ENCODE measurements around the gene C1orf87.
A peak's percentile ranks its signal among the peaks of the same experiment; 100 is the strongest.

C1orf87 gene

DNA sequence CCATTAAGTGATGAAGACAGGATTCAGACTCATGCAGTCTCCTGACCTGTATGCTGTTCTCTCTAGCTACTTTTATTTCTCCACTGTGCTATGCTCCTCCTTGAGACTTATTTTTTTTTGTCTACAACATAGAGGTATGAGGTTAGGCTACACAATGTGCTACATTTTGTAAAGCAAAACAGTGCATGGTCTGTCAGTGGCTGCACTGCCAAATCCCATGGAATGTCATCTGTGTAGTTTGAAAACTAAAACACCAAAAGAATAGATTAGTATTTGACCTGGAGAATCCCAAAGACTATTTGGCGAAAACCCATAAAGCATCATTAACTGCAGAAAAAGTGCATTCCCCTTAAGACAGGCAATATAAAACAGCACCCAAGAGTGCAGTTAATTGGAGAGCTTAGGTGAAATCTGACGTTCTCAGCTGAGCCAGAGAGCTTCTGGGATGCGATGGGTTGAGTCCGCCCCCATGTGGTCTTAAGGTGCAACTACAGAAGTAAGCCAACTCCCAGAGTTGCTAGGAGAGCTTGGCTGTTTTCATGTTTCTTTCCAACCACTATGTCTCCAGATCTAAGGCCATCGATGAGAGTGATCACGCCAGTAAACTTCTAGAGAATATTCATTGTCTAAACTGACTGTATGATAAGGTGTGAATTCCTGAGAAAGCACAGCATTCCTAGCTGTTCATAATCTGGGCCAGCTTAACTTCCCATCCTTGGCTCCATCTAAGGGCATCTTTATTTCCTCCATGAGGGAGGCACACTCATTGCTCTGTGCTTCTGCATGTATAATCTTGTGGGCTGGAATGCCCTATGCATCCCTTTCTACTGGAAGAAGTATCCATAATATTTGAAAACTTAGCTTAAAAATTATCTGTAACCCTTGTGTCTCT lies 126.3 kb downstream of the C1orf87 start:
- no peak for TF ChIP-seq ZFX (IDR thresholded peaks at IDR 0.05)
- TF ChIP-seq, protein P1, sequence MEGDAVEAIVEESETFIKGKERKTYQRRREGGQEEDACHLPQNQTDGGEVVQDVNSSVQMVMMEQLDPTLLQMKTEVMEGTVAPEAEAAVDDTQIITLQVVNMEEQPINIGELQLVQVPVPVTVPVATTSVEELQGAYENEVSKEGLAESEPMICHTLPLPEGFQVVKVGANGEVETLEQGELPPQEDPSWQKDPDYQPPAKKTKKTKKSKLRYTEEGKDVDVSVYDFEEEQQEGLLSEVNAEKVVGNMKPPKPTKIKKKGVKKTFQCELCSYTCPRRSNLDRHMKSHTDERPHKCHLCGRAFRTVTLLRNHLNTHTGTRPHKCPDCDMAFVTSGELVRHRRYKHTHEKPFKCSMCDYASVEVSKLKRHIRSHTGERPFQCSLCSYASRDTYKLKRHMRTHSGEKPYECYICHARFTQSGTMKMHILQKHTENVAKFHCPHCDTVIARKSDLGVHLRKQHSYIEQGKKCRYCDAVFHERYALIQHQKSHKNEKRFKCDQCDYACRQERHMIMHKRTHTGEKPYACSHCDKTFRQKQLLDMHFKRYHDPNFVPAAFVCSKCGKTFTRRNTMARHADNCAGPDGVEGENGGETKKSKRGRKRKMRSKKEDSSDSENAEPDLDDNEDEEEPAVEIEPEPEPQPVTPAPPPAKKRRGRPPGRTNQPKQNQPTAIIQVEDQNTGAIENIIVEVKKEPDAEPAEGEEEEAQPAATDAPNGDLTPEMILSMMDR (conservative IDR thresholded peaks at IDR 0.05) = peak; percentile 96

DNA sequence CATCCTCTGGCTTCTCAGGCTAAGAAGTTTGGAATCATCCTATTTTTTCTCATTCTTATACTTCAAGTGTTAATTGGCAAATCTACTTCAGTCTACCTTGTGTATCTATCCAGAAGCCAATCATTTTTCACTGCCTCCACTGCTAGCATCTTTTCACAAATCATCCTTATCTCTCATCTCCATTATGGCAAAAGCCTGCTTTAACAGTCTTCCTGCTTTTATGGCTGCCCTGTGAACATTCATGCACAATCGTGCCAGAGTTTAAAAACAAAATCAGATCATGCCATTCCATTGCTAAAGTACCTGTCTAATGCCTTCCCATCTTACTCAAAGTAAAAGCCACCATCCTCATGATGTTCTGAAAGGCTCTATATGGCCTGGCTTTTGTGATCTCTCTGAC lies 127.8 kb downstream of the C1orf87 start:
- TF ChIP-seq, protein P1 (conservative IDR thresholded peaks at IDR 0.05) = no peak
- no peak for TF ChIP-seq ZFX (IDR thresholded peaks at IDR 0.05)
- no peak overlapping the region for H3K27ac ChIP-seq

More for the DNA sequence above, 126.3 kb downstream of the C1orf87 start:
- no peak overlapping the region for H3K27ac ChIP-seq
